GM12878 (cell line): ENCODE measurements around the gene OXT.

Experiments used
- CBFB ChIP-seq: IDR thresholded peaks from 2 replicates; pipeline ENCODE4 v1.6.1; 2016; ENCODE audit warnings: antibody characterized with exemption, low read depth
- CHD4 ChIP-seq: fragments of 200-600 bp; sonication (generic); IDR thresholded peaks from 2 replicates; pipeline ENCODE4 v1.6.1; 2016; ENCODE audit warnings: mild to moderate bottlenecking
- EED ChIP-seq: sonication (generic); IDR thresholded peaks from 2 replicates; pipeline ENCODE4 v1.6.1; 2016; ENCODE audit warnings: antibody characterized with exemption, low read depth
- HDAC6 ChIP-seq: fragments of 200-600 bp; sonication (generic); IDR thresholded peaks from one replicate; pipeline ENCODE4 v1.8.0; 2017; ENCODE audit warnings: antibody characterized with exemption; ENCODE audit not compliant: unreplicated experiment
- POLR2A ChIP-seq: IDR thresholded peaks from 2 replicates; pipeline ENCODE4 v1.6.1; 2011; ENCODE audit warnings: low read depth, mild to moderate bottlenecking, low read length
- POLR2AphosphoS5 ChIP-seq: IDR thresholded peaks from 2 replicates; pipeline ENCODE4 v1.6.1; 2011; ENCODE audit warnings: mild to moderate bottlenecking, low read length, inconsistent platforms
- RUNX3 ChIP-seq: IDR thresholded peaks from 2 replicates; pipeline ENCODE4 v1.6.1; 2012; ENCODE audit warnings: low read length, inconsistent platforms
- SMARCA5 ChIP-seq: fragments of 450-650 bp; IDR thresholded peaks from 2 replicates; pipeline ENCODE4 v1.6.1; 2017; ENCODE audit warnings: mild to moderate bottlenecking
- SPI1 ChIP-seq: IDR thresholded peaks from 2 replicates; pipeline ENCODE4 v1.6.1; 2011; ENCODE audit warnings: low read depth, mild to moderate bottlenecking, low read length, moderate library complexity, borderline replicate concordance; ENCODE audit not compliant: insufficient read depth
- TF ChIP-seq, protein P1 (sequence below), 3 experiments: IDR thresholded peaks in 2 of 3; conservative IDR thresholded peaks in 1 of 3; 2 replicates each; pipeline ENCODE4 v1.5.1; 2011; ENCODE audit warnings: low read depth in 3 of 3, low read length in 3 of 3, mild to moderate bottlenecking in 3 of 3, control low read depth in 2 of 3, moderate library complexity in 2 of 3, inconsistent platforms in 1 of 3, mixed read lengths in 1 of 3; ENCODE audit not compliant: control insufficient read depth in 2 of 3, insufficient read depth in 1 of 3; ENCODE audit errors: extremely low read depth in 1 of 3
- TF ChIP-seq, protein P2 (sequence below): fragments of 450-650 bp; IDR thresholded peaks from 2 replicates; pipeline ENCODE4 v1.6.1; 2018; ENCODE audit warnings: mild to moderate bottlenecking, low read depth, moderate library complexity; ENCODE audit not compliant: partially characterized antibody
- TF ChIP-seq, protein P3 (sequence below): fragments of 150-350 bp; IDR thresholded peaks from 2 replicates; pipeline ENCODE4 v1.6.1; 2016; ENCODE audit warnings: low read depth, low read length
- TF ChIP-seq, protein P4 (sequence below): IDR thresholded peaks from 2 replicates; pipeline ENCODE4 v1.6.1; 2012; ENCODE audit warnings: low read depth, low read length, improper control_type of control experiment
- TF ChIP-seq, protein P5 (sequence below): fragments of 450-650 bp; conservative IDR thresholded peaks from 2 replicates; pipeline ENCODE4 v1.6.1; 2017; ENCODE audit warnings: mild to moderate bottlenecking, moderate library complexity

DNA sequence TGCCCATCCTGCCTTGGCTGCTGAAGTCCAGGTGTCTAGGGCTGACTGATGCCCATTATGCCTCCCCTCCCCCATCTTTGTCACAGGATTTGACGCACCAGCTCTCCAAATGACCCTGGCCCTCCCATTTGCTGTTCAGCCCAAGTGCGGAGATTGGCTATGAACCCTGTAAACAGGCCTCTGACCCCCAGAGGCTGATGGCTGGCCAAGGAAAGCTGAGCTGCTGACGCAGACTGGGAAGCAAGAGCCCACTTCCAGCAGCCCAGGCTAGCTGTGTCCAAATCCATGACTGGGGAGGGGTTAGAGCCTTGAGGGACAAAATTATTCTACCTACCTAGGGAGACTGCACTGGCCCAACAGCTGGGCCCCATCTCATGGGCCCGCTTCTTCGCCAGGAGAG, 28.8 kb upstream of the OXT start:
- TF ChIP-seq, protein P1, sequence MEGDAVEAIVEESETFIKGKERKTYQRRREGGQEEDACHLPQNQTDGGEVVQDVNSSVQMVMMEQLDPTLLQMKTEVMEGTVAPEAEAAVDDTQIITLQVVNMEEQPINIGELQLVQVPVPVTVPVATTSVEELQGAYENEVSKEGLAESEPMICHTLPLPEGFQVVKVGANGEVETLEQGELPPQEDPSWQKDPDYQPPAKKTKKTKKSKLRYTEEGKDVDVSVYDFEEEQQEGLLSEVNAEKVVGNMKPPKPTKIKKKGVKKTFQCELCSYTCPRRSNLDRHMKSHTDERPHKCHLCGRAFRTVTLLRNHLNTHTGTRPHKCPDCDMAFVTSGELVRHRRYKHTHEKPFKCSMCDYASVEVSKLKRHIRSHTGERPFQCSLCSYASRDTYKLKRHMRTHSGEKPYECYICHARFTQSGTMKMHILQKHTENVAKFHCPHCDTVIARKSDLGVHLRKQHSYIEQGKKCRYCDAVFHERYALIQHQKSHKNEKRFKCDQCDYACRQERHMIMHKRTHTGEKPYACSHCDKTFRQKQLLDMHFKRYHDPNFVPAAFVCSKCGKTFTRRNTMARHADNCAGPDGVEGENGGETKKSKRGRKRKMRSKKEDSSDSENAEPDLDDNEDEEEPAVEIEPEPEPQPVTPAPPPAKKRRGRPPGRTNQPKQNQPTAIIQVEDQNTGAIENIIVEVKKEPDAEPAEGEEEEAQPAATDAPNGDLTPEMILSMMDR (IDR thresholded peaks at IDR 0.05 in 2 of 3, conservative IDR thresholded peaks at IDR 0.05 in 1 of 3; ENCODE audit: control insufficient read depth in 2 of 3, extremely low read depth in 1 of 3, insufficient read depth in 1 of 3, low read depth in 3 of 3, low read length in 3 of 3) = no peak
- TF ChIP-seq CHD4 (no peak), EED (no peak), POLR2AphosphoS5 (no peak), SMARCA5 (no peak), RUNX3 (no peak), SPI1 (no peak), CBFB (no peak), HDAC6 (no peak), POLR2A (no peak)
- TF ChIP-seq, protein P2, sequence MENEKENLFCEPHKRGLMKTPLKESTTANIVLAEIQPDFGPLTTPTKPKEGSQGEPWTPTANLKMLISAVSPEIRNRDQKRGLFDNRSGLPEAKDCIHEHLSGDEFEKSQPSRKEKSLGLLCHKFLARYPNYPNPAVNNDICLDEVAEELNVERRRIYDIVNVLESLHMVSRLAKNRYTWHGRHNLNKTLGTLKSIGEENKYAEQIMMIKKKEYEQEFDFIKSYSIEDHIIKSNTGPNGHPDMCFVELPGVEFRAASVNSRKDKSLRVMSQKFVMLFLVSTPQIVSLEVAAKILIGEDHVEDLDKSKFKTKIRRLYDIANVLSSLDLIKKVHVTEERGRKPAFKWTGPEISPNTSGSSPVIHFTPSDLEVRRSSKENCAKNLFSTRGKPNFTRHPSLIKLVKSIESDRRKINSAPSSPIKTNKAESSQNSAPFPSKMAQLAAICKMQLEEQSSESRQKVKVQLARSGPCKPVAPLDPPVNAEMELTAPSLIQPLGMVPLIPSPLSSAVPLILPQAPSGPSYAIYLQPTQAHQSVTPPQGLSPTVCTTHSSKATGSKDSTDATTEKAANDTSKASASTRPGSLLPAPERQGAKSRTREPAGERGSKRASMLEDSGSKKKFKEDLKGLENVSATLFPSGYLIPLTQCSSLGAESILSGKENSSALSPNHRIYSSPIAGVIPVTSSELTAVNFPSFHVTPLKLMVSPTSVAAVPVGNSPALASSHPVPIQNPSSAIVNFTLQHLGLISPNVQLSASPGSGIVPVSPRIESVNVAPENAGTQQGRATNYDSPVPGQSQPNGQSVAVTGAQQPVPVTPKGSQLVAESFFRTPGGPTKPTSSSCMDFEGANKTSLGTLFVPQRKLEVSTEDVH = no peak
- TF ChIP-seq, protein P3, sequence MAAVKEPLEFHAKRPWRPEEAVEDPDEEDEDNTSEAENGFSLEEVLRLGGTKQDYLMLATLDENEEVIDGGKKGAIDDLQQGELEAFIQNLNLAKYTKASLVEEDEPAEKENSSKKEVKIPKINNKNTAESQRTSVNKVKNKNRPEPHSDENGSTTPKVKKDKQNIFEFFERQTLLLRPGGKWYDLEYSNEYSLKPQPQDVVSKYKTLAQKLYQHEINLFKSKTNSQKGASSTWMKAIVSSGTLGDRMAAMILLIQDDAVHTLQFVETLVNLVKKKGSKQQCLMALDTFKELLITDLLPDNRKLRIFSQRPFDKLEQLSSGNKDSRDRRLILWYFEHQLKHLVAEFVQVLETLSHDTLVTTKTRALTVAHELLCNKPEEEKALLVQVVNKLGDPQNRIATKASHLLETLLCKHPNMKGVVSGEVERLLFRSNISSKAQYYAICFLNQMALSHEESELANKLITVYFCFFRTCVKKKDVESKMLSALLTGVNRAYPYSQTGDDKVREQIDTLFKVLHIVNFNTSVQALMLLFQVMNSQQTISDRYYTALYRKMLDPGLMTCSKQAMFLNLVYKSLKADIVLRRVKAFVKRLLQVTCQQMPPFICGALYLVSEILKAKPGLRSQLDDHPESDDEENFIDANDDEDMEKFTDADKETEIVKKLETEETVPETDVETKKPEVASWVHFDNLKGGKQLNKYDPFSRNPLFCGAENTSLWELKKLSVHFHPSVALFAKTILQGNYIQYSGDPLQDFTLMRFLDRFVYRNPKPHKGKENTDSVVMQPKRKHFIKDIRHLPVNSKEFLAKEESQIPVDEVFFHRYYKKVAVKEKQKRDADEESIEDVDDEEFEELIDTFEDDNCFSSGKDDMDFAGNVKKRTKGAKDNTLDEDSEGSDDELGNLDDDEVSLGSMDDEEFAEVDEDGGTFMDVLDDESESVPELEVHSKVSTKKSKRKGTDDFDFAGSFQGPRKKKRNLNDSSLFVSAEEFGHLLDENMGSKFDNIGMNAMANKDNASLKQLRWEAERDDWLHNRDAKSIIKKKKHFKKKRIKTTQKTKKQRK = no peak
- TF ChIP-seq, protein P4, sequence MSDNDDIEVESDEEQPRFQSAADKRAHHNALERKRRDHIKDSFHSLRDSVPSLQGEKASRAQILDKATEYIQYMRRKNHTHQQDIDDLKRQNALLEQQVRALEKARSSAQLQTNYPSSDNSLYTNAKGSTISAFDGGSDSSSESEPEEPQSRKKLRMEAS = no peak
- TF ChIP-seq, protein P5, sequence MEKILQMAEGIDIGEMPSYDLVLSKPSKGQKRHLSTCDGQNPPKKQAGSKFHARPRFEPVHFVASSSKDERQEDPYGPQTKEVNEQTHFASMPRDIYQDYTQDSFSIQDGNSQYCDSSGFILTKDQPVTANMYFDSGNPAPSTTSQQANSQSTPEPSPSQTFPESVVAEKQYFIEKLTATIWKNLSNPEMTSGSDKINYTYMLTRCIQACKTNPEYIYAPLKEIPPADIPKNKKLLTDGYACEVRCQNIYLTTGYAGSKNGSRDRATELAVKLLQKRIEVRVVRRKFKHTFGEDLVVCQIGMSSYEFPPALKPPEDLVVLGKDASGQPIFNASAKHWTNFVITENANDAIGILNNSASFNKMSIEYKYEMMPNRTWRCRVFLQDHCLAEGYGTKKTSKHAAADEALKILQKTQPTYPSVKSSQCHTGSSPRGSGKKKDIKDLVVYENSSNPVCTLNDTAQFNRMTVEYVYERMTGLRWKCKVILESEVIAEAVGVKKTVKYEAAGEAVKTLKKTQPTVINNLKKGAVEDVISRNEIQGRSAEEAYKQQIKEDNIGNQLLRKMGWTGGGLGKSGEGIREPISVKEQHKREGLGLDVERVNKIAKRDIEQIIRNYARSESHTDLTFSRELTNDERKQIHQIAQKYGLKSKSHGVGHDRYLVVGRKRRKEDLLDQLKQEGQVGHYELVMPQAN = no peak
